K562 (cell line): ENCODE measurements around the gene FBRS. TPM values are rescaled to one million over a fixed set of nuclear protein-coding genes. Genes with fewer than 3 reads are reported as not detected.

Source experiments
- ARID1B ChIP-seq: fragments of 450-650 bp; IDR thresholded peaks from 2 replicates; pipeline ENCODE4 v1.6.1; 2016; ENCODE audit warnings: antibody characterized with exemption, mild to moderate bottlenecking, inconsistent platforms
- CXXC5 ChIP-seq: fragments of 250-450 bp; sonication (Bioruptor Pico); IDR thresholded peaks from 2 replicates; pipeline ENCODE4 v1.8.0; 2022; ENCODE audit warnings: inconsistent platforms, mild to moderate bottlenecking, moderate library complexity
- ETS2 ChIP-seq: IDR thresholded peaks from 2 replicates; pipeline ENCODE4 v1.6.1; 2016; ENCODE audit warnings: borderline replicate concordance, missing genetic modification characterization, mild to moderate bottlenecking, moderate library complexity, missing compliant biosample characterization; ENCODE audit not compliant: poor library complexity, severe bottlenecking
- JUN ChIP-seq, 2 experiments: sonication (generic) in 1 of 2; formaldehyde crosslinking in 1 of 2; IDR thresholded peaks; 2 replicates each; pipeline versions ENCODE4 v1.6.1 to v1.8.0; 2012 to 2022; ENCODE audit warnings: borderline replicate concordance in 2 of 2, mild to moderate bottlenecking in 2 of 2, improper control_type of control experiment in 1 of 2, low read depth in 1 of 2, low read length in 1 of 2, missing genetic modification reagents in 1 of 2
- KHSRP ChIP-seq: fragments of 450-650 bp; IDR thresholded peaks from 2 replicates; pipeline ENCODE4 v1.6.1; 2017
- KLF10 ChIP-seq: fragments of 250-450 bp; sonication (Bioruptor Pico); IDR thresholded peaks from 2 replicates; pipeline ENCODE4 v1.6.1; 2021; ENCODE audit warnings: matching md5 sums
- ZFX ChIP-seq: sonication (generic); formaldehyde crosslinking; IDR thresholded peaks from 2 replicates; pipeline ENCODE4 v1.8.0; 2022; ENCODE audit warnings: mild to moderate bottlenecking, missing genetic modification reagents, moderate library complexity
- ZNF140 ChIP-seq: fragments of 250-450 bp; sonication (Bioruptor Pico); IDR thresholded peaks from 2 replicates; pipeline ENCODE4 v1.8.0; 2021; ENCODE audit warnings: moderate library complexity, mild to moderate bottlenecking, inconsistent platforms
- ZNF23 ChIP-seq: fragments of 250-450 bp; sonication (Bioruptor Pico); IDR thresholded peaks from 2 replicates; pipeline ENCODE4 v1.4.0; 2020; ENCODE audit warnings: mild to moderate bottlenecking
- polyA plus RNA-seq, 8 experiments: library from polyadenylated mRNA; depleted of rRNA in 4 of 8; stranded (reverse) in 5 of 8; unstranded in 3 of 8; fragments of >200 nt; fragmentation: Nextera tagmentation in 2 of 8; fragmentation: Illumina TruSeq in 1 of 8; extraction: Ambion mirVana in 2 of 8; extraction: Trizol in 1 of 8; gene quantifications; 2 replicates each; pipeline versions ENCODE4 v1.2.1 to v1.2.3, GENCODE V29; 2011 to 2014; ENCODE audit warnings: inconsistent platforms in 1 of 8, missing spikeins in 1 of 8
- total RNA-seq, 7 experiments: library from RNA; depleted of rRNA in 6 of 7; stranded (reverse); fragments of >200 nt in 6 of 7; fragmentation: Illumina TruSeq in 2 of 7; extraction: Trizol in 2 of 7; gene quantifications; 2 replicates each; pipeline versions ENCODE4 v1.2.1 to v1.2.3, GENCODE V29; 2011 to 2021; ENCODE audit warnings: low replicate concordance in 1 of 7
- TF ChIP-seq, protein P1 (sequence below), 2 experiments: fragments of 250-450 bp in 1 of 2; fragments of 450-650 bp in 1 of 2; sonication (Bioruptor Pico) in 1 of 2; IDR thresholded peaks; 2 replicates each; pipeline versions ENCODE4 v1.6.1 to v1.8.0; 2016 to 2021; ENCODE audit warnings: mild to moderate bottlenecking in 2 of 2, moderate library complexity in 2 of 2, missing compliant biosample characterization in 1 of 2, missing genetic modification characterization in 1 of 2
- TF ChIP-seq, protein P2 (sequence below): IDR thresholded peaks from 3 replicates; pipeline ENCODE4 v1.6.1; 2011; ENCODE audit warnings: borderline replicate concordance, mild to moderate bottlenecking, moderate library complexity; ENCODE audit not compliant: insufficient read length; ENCODE audit errors: extremely low read depth
- TF ChIP-seq, protein P3 (sequence below): fragments of 450-650 bp; conservative IDR thresholded peaks from 2 replicates; pipeline ENCODE4 v1.6.1; 2016; ENCODE audit warnings: missing genetic modification characterization, low read depth, mild to moderate bottlenecking, control low read depth, missing compliant biosample characterization
- TF ChIP-seq, protein P4 (sequence below): sonication (generic); formaldehyde crosslinking; IDR thresholded peaks from 2 replicates; pipeline ENCODE4 v1.8.0; 2023; ENCODE audit warnings: missing genetic modification reagents, mild to moderate bottlenecking, borderline replicate concordance

FBRS gene
- total and polyA plus RNA-seq, 9 of the 15 experiments (the other 6 are each of a cell fraction or from before 2014, with no cell fraction given): 0.32 to 59.5 (median 13.1) TPM

GRCh38 chr16:30657866-30658730 lies at the start of gene FBRS (continued):
- TF ChIP-seq, protein P1, sequence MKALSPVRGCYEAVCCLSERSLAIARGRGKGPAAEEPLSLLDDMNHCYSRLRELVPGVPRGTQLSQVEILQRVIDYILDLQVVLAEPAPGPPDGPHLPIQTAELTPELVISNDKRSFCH (CRISPR knock-in tag; IDR thresholded peaks at IDR 0.05): no peak
- TF ChIP-seq, protein P1 (tag; IDR thresholded peaks at IDR 0.05): no peak; the same call in 1 of the 2 replicates
- peak; percentile 46; the same call in 1 of the 2 replicates for TF ChIP-seq ARID1B
- TF ChIP-seq ZNF140 (CRISPR knock-in tag): no peak
- no peak for TF ChIP-seq KHSRP
- TF ChIP-seq KLF10 (CRISPR knock-in tag): no peak
- peak; percentile 50; the same call in 1 of the 2 replicates for TF ChIP-seq ZFX (CRISPR knock-in tag)
- peak; percentile 48; the same call in 1 of the 2 replicates for TF ChIP-seq JUN (IDR thresholded peaks at IDR 0.05; ENCODE audit: borderline replicate concordance, low read depth, low read length)
- TF ChIP-seq JUN (CRISPR knock-in tag; IDR thresholded peaks at IDR 0.05; ENCODE audit: borderline replicate concordance): peak; percentile 89; the same call in 1 of the 2 replicates
- TF ChIP-seq ZNF23 (CRISPR knock-in tag): no peak
- TF ChIP-seq, protein P2, sequence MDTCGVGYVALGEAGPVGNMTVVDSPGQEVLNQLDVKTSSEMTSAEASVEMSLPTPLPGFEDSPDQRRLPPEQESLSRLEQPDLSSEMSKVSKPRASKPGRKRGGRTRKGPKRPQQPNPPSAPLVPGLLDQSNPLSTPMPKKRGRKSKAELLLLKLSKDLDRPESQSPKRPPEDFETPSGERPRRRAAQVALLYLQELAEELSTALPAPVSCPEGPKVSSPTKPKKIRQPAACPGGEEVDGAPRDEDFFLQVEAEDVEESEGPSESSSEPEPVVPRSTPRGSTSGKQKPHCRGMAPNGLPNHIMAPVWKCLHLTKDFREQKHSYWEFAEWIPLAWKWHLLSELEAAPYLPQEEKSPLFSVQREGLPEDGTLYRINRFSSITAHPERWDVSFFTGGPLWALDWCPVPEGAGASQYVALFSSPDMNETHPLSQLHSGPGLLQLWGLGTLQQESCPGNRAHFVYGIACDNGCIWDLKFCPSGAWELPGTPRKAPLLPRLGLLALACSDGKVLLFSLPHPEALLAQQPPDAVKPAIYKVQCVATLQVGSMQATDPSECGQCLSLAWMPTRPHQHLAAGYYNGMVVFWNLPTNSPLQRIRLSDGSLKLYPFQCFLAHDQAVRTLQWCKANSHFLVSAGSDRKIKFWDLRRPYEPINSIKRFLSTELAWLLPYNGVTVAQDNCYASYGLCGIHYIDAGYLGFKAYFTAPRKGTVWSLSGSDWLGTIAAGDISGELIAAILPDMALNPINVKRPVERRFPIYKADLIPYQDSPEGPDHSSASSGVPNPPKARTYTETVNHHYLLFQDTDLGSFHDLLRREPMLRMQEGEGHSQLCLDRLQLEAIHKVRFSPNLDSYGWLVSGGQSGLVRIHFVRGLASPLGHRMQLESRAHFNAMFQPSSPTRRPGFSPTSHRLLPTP: no peak
- TF ChIP-seq CXXC5 (CRISPR knock-in tag): peak; percentile 96
- TF ChIP-seq, protein P3, sequence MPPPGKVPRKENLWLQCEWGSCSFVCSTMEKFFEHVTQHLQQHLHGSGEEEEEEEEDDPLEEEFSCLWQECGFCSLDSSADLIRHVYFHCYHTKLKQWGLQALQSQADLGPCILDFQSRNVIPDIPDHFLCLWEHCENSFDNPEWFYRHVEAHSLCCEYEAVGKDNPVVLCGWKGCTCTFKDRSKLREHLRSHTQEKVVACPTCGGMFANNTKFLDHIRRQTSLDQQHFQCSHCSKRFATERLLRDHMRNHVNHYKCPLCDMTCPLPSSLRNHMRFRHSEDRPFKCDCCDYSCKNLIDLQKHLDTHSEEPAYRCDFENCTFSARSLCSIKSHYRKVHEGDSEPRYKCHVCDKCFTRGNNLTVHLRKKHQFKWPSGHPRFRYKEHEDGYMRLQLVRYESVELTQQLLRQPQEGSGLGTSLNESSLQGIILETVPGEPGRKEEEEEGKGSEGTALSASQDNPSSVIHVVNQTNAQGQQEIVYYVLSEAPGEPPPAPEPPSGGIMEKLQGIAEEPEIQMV (tag): no peak
- TF ChIP-seq ETS2 (tag): no peak
- TF ChIP-seq, protein P4, sequence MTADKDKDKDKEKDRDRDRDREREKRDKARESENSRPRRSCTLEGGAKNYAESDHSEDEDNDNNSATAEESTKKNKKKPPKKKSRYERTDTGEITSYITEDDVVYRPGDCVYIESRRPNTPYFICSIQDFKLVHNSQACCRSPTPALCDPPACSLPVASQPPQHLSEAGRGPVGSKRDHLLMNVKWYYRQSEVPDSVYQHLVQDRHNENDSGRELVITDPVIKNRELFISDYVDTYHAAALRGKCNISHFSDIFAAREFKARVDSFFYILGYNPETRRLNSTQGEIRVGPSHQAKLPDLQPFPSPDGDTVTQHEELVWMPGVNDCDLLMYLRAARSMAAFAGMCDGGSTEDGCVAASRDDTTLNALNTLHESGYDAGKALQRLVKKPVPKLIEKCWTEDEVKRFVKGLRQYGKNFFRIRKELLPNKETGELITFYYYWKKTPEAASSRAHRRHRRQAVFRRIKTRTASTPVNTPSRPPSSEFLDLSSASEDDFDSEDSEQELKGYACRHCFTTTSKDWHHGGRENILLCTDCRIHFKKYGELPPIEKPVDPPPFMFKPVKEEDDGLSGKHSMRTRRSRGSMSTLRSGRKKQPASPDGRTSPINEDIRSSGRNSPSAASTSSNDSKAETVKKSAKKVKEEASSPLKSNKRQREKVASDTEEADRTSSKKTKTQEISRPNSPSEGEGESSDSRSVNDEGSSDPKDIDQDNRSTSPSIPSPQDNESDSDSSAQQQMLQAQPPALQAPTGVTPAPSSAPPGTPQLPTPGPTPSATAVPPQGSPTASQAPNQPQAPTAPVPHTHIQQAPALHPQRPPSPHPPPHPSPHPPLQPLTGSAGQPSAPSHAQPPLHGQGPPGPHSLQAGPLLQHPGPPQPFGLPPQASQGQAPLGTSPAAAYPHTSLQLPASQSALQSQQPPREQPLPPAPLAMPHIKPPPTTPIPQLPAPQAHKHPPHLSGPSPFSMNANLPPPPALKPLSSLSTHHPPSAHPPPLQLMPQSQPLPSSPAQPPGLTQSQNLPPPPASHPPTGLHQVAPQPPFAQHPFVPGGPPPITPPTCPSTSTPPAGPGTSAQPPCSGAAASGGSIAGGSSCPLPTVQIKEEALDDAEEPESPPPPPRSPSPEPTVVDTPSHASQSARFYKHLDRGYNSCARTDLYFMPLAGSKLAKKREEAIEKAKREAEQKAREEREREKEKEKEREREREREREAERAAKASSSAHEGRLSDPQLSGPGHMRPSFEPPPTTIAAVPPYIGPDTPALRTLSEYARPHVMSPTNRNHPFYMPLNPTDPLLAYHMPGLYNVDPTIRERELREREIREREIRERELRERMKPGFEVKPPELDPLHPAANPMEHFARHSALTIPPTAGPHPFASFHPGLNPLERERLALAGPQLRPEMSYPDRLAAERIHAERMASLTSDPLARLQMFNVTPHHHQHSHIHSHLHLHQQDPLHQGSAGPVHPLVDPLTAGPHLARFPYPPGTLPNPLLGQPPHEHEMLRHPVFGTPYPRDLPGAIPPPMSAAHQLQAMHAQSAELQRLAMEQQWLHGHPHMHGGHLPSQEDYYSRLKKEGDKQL (CRISPR knock-in tag): no peak
